Bronchial epithelial cell (primary cell): Measurements from ENCODE around the gene ZNF747. TPM values are rescaled to one million over a fixed set of nuclear protein-coding genes. Genes with fewer than 3 reads are reported as not detected.
"Not testable (repeated sequence)": the region's sequence is repeated elsewhere in the genome, so short reads cannot be mapped to it uniquely, and the experiment has no call there.

ENCODE experiments used
- DNase-seq: peaks from one replicate; pipeline ENCODE4 v3.0.0-alpha.2; 2010; ENCODE audit warnings: low read depth
- FAIRE-seq: peaks from 2 replicates; lab custom pipeline; 2011; peaks lifted over from hg19 to GRCh38; lab: Jason Lieb, UNC
- H3K27me3 ChIP-seq: 2 replicates; pipeline ENCODE4 v1.5.1; 2011; ENCODE audit warnings: low read length; ENCODE audit not compliant: control insufficient read depth, insufficient read depth
- H3K36me3 ChIP-seq: 2 replicates; pipeline ENCODE4 v1.5.1; 2011; ENCODE audit warnings: low read length; ENCODE audit not compliant: control insufficient read depth, insufficient read depth
- H3K4me3 ChIP-seq: 2 replicates; pipeline ENCODE4 v1.5.1; 2011; ENCODE audit warnings: mild to moderate bottlenecking, low read depth, low read length, control low read depth
- total RNA-seq: library from RNA; depleted of rRNA; stranded (reverse); fragments of >200 nt; gene quantifications from 2 replicates; pipeline ENCODE4 v1.2.1, GENCODE V29; 2014
- TF ChIP-seq, protein P1 (sequence below): IDR thresholded peaks from 2 replicates; pipeline ENCODE4 v1.5.1; 2011; ENCODE audit warnings: mild to moderate bottlenecking, moderate library complexity, low read length, control low read depth, inconsistent platforms; ENCODE audit not compliant: insufficient read depth, severe bottlenecking

Gene ZNF747
- total RNA-seq, 1 donor from 2014 or later: 6.1 TPM

DNA sequence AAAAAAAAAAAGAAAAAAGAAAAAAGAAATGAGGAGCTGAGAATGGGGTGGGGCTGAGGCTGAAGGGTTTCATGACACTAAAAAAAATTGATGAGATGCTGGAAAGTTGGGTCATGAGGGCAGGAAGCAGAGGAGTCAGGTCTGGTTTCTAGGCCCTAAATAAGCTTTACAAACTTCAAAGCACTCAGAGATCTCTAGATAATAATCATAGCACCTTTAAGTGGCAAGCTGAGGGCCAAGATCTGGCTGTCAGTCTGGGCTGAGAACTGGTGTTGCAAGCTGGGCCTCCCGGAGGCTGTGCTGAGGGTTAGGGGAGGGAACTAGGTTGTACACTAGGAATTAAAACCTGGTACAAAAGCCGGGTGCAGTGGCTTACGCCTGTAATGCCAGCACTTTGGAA is 17.1 kb upstream of the ZNF747 start:
- no peaks in the 10 kb centered on the region for H3K27me3 ChIP-seq
- FAIRE-seq (no peak), DNase-seq (no peak)
- TF ChIP-seq, protein P1, sequence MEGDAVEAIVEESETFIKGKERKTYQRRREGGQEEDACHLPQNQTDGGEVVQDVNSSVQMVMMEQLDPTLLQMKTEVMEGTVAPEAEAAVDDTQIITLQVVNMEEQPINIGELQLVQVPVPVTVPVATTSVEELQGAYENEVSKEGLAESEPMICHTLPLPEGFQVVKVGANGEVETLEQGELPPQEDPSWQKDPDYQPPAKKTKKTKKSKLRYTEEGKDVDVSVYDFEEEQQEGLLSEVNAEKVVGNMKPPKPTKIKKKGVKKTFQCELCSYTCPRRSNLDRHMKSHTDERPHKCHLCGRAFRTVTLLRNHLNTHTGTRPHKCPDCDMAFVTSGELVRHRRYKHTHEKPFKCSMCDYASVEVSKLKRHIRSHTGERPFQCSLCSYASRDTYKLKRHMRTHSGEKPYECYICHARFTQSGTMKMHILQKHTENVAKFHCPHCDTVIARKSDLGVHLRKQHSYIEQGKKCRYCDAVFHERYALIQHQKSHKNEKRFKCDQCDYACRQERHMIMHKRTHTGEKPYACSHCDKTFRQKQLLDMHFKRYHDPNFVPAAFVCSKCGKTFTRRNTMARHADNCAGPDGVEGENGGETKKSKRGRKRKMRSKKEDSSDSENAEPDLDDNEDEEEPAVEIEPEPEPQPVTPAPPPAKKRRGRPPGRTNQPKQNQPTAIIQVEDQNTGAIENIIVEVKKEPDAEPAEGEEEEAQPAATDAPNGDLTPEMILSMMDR: no peak
- no peak overlapping the region for H3K4me3 ChIP-seq
- peaks cover 5% of the 10 kb centered on the region for H3K36me3 ChIP-seq

DNA sequence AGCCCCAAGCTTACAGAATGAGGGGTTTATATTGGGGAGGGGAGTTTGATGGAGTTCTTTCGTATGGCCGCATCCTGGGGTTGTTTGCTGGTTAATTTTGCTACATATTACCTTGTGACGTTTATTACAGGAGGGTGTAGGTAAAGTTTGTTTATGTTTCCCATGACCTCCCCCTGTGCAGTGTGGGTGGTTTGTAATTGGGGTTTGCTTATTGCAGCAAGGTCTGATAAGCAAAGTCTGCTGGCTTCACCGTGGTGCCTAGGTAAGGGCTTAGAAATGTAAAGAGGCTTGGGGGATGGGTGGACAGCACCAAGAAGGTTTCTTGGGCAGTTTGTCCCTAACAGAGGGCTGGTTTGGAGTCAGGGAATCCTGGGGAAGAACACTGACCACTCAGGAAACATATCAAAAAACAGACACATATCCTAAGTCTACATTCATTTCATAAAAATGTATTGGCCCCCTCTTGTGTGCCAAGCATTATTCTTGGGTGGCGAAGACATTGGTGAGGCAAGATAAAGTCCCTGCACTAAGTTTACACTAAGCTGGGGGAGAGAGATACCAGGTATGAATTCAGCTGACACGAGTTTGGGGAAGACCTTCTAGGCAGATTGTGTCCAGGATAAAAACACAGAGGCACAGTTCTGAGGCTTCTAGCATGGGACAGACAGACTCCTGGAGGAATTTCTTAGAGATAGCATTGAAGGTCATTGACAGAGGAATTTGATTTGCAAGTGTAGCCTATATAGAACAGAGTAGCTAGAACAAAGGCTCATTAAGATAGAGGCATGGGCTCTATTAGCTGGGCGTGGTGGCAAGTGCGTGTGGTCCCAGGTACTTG is 14.0 kb upstream of the ZNF747 start:
- no peak for FAIRE-seq

GRCh38 chr16:30546115-30546514 is 11.5 kb upstream of the ZNF747 start:
- no peaks in the 10 kb centered on the region for H3K36me3 ChIP-seq
- FAIRE-seq: no peak
- no peak for DNase-seq
- no peak overlapping the region for H3K4me3 ChIP-seq
- TF ChIP-seq, protein P1: no peak
- H3K27me3 ChIP-seq: no peaks in the 10 kb centered on the region

More for the DNA sequence above, 14.0 kb upstream of the ZNF747 start:
- H3K36me3 ChIP-seq: no peaks in the 10 kb centered on the region
- no peaks in the 10 kb centered on the region for H3K27me3 ChIP-seq
- no peak for DNase-seq
- TF ChIP-seq, protein P1: no peak
- H3K4me3 ChIP-seq: no peak overlapping the region

DNA sequence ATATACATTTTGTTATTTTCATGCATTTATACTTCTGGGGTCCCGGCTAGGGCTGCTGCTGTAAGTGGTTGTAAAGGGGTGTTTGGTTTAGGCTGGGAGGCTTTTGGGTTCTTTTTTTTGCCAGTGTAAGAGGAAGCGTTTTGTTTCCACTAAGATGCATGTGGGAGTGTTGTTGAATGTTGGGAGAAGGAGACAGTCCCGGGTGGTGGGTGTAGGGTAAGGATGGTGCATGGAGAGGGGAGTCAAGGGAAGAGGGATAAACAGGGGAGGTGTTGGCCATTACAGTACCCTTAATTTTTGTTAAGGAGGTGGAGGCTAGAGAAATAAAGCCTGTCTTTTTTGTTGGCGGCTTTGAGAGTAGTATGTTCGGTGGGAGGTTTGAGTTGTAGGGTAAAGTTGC is 8.4 kb upstream of the ZNF747 start:
- TF ChIP-seq, protein P1: no peak

DNA sequence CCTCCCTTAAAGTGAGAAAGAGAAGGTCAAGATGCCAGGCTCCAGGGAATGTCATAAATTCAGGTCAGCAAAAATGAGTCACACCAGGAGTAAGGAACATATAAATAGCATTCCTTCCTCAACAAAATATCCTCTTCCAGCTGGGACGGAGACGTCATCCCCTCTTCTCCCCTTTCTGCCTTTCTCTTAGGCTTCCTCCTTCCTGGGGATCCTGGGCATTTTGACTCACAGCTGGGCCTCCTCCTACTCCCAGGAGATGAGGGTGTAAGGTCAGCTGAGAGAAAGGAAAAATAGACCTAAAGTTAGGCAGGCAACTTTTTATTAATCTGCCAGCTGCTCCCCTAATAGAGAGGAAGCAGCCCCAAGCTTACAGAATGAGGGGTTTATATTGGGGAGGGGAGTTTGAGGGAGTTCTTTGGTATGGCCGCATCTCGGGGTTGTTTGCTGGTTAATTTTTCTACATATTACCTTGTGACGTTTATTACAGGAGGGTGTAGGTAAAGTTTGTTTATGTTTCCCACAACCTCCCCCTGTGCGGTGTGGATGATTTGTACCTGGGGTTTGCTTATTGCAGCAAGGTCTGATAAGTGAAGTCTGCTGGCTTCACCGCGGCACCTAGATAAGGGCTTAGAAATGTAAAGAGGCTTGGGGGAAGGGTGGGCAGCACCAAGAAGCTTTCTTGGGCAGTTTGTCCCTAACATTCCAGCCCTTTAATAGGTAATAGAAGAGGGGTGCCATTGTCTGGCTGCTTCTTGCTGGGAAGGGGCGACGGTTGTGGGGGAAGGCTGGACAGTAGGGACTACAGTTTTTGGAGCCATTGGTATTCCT is 7.1 kb upstream of the ZNF747 start:
- TF ChIP-seq, protein P1: no peak
- Histone ChIP-seq H3K4me3 (no peak overlapping the region), H3K36me3 (no peaks in the 10 kb centered on the region), H3K27me3 (no peaks in the 10 kb centered on the region)
- FAIRE-seq (no peak), DNase-seq (peak; percentile 32)

More for the DNA sequence above, 8.4 kb upstream of the ZNF747 start:
- DNase-seq: no peak
- H3K36me3 ChIP-seq: no peaks in the 10 kb centered on the region
- no peak overlapping the region for H3K4me3 ChIP-seq
- no peak for FAIRE-seq
- no peaks in the 10 kb centered on the region for H3K27me3 ChIP-seq

DNA sequence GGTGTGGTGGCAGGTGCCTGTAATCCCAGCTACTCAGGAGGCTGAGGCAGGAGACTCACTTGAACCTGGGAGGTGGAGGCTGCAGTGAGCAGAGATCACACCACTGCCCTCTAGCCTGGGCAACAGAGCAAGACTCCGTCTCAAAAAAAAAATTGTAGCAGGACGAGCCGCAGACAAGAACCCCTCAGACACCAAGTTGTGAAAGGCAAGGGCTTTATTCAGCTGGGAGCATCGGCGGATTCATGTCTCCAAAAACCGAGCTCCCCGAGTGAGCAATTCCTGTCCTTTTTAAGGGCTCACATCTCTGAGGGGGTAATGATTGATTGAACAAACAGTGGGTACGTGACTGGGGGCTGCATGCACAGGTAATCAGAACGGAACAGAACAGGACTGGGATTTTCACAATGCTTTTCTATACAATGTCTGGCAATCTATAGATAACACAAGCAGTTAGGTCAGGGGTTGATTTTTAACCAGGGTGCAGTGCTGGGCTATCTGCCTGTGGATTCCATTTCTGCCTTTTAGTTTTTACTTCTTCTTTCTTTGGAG is 6.3 kb upstream of the ZNF747 start:
- not testable (repeated sequence) for FAIRE-seq

GRCh38 chr16:30539986-30540526 is 5.4 kb upstream of the ZNF747 start:
- not testable (repeated sequence) for DNase-seq, H3K36me3 ChIP-seq, H3K27me3 ChIP-seq, H3K4me3 ChIP-seq, FAIRE-seq

More for the DNA sequence above, 6.3 kb upstream of the ZNF747 start:
- H3K4me3 ChIP-seq, H3K27me3 ChIP-seq, H3K36me3 ChIP-seq, DNase-seq: not testable (repeated sequence)
